Activated CD8-positive, alpha-beta T cell treated with anti-CD3 and anti-CD28 coated beads for 36 hours (primary cell): Measurements from ENCODE around the gene ODAD2. TPM values are rescaled to one million over a fixed set of nuclear protein-coding genes. Genes with fewer than 3 reads are reported as not detected.

ENCODE experiments used
- ATAC-seq: fragments of 200-7000 bp; cut with Tn5 transposase; one replicate; pipeline ENCODE4 v1.10.0; 2021; ENCODE audit warnings: mild to moderate bottlenecking, moderate library complexity
- CTCF ChIA-PET: fragments of 350-600 bp; sonication (Branson Sonifier 250); formaldehyde crosslinking; loops from one replicate; lab custom pipeline; 2021; ENCODE audit warnings: antibody characterized with exemption; lab: Charles Lee
- POLR2A ChIA-PET: fragments of 350-600 bp; sonication (Branson Sonifier 250); formaldehyde crosslinking; loops from one replicate; lab custom pipeline; 2021; ENCODE audit warnings: antibody characterized with exemption; lab: Charles Lee
- DNase-seq: peaks from one replicate; pipeline ENCODE4 v3.0.0-alpha.2; 2020
- H3K27ac Mint-ChIP-seq: one replicate; pipeline ENCODE4 v1.8.0; 2021; ENCODE audit warnings: mild to moderate bottlenecking, mixed read lengths
- H3K27me3 Mint-ChIP-seq: one replicate; pipeline ENCODE4 v1.8.0; 2021; ENCODE audit warnings: mixed read lengths
- H3K36me3 Mint-ChIP-seq: one replicate; pipeline ENCODE4 v1.8.0; 2021; ENCODE audit warnings: low read depth, mixed read lengths
- H3K4me1 Mint-ChIP-seq: one replicate; pipeline ENCODE4 v1.8.0; 2021; ENCODE audit warnings: low read depth, mixed read lengths
- H3K4me3 Mint-ChIP-seq: one replicate; pipeline ENCODE4 v1.8.0; 2021; ENCODE audit warnings: mild to moderate bottlenecking, moderate library complexity, mixed read lengths
- H3K9me3 Mint-ChIP-seq: one replicate; pipeline ENCODE4 v1.8.0; 2021; ENCODE audit warnings: mixed read lengths
- intact Hi-C: fragments of 100-400 bp; cut with micrococcal nuclease; formaldehyde crosslinking; loops from one replicate; pipeline ENCODE4 v1.10.0; 2022
- total RNA-seq, 2 experiments: library from RNA; stranded (reverse); gene quantifications; one replicate each; pipeline ENCODE4 v1.2.3, GENCODE V29; 2021
- TF ChIP-seq, protein P1 (sequence below): fragments of 200-600 bp; IDR thresholded peaks from one replicate; pipeline ENCODE4 v1.8.0; 2022; ENCODE audit warnings: antibody characterized with exemption, mild to moderate bottlenecking

ODAD2 gene
- total RNA-seq, 2 experiments from 2014 or later: 0.40 to 0.88 TPM

GRCh38 chr10:27838361-27838760, 160.5 kb downstream of the ODAD2 start:
- no peak overlapping the region for H3K27ac Mint-ChIP-seq
- intact Hi-C loops: no loop called here
- no peak for DNase-seq
- peaks cover 4% of the 10 kb centered on the region for H3K27me3 Mint-ChIP-seq
- ATAC-seq: no peak
- TF ChIP-seq, protein P1, sequence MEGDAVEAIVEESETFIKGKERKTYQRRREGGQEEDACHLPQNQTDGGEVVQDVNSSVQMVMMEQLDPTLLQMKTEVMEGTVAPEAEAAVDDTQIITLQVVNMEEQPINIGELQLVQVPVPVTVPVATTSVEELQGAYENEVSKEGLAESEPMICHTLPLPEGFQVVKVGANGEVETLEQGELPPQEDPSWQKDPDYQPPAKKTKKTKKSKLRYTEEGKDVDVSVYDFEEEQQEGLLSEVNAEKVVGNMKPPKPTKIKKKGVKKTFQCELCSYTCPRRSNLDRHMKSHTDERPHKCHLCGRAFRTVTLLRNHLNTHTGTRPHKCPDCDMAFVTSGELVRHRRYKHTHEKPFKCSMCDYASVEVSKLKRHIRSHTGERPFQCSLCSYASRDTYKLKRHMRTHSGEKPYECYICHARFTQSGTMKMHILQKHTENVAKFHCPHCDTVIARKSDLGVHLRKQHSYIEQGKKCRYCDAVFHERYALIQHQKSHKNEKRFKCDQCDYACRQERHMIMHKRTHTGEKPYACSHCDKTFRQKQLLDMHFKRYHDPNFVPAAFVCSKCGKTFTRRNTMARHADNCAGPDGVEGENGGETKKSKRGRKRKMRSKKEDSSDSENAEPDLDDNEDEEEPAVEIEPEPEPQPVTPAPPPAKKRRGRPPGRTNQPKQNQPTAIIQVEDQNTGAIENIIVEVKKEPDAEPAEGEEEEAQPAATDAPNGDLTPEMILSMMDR: no peak
- POLR2A ChIA-PET: no interaction called here
- H3K4me1 Mint-ChIP-seq: no peaks in the 10 kb centered on the region
- H3K36me3 Mint-ChIP-seq: no peaks in the 10 kb centered on the region
- no peak overlapping the region for H3K4me3 Mint-ChIP-seq
- CTCF ChIA-PET: no interaction called here
- H3K9me3 Mint-ChIP-seq: no peaks in the 10 kb centered on the region

DNA sequence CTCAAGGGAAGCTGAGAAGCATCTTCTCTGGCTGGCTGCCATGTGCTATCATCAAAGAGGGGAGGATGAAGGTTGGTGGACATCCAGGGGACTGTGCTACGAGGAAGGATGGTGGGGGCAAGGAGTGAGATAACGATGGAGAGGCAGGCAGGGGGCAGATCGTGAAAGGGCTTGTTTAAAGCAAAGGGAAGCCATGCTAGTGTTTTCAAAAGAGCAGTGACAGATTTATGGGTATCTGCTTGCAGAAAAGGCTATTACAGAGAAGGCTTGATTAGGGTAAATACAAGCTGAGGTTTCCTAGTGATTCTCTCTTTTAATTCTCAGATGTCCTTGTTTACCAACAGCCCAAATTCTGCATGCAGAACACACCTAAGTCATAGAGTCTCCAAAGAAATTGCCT, 164.4 kb downstream of the ODAD2 start:
- DNase-seq (no peak), ATAC-seq (no peak)
- Mint-ChIP-seq H3K27me3 (peaks cover 2% of the 10 kb centered on the region), H3K4me3 (no peak overlapping the region), H3K4me1 (no peaks in the 10 kb centered on the region), H3K9me3 (no peaks in the 10 kb centered on the region), H3K36me3 (no peaks in the 10 kb centered on the region), H3K27ac (no peak overlapping the region)
- ChIA-PET POLR2A (no interaction called here), CTCF (interaction anchor here (0.6 kb wide), 1 partner anchor 256 kb away, joined by 4 read pairs; no protein-coding TSS in a partner anchor)
- TF ChIP-seq, protein P1: no peak
- intact Hi-C loops: no loop called here

DNA sequence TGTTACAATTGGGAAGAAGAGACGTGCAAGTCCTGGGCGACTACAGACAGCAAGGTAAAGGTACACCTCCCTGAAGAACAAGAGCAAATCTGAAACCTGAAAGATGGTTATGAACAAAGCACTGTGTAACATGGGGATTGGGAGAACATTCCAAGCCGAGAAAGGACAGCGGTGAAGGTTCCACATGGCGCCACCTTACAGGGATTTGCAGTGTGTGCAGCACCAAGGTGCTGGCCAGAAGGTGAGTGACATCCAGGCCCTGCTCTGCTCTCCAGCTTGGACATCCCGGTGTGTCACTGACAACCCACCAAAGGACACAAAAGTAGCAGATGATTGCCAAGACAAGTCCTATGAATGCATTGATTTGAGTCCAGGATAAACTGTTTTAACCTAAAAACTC, 165.1 kb downstream of the ODAD2 start:
- no peaks in the 10 kb centered on the region for H3K36me3 Mint-ChIP-seq
- POLR2A ChIA-PET: no interaction called here
- H3K4me1 Mint-ChIP-seq: no peaks in the 10 kb centered on the region
- ATAC-seq: no peak
- intact Hi-C loops: no loop called here
- DNase-seq: no peak
- no peak overlapping the region for H3K27ac Mint-ChIP-seq
- no peak overlapping the region for H3K4me3 Mint-ChIP-seq
- CTCF ChIA-PET: no interaction called here
- TF ChIP-seq, protein P1: no peak
- peaks cover 2% of the 10 kb centered on the region for H3K27me3 Mint-ChIP-seq
- no peaks in the 10 kb centered on the region for H3K9me3 Mint-ChIP-seq

- no peaks in the 10 kb centered on the region for H3K36me3 Mint-ChIP-seq
- TF ChIP-seq, protein P1: no peak
- no peak overlapping the region for H3K4me3 Mint-ChIP-seq
- intact Hi-C loops: no loop called here
- CTCF ChIA-PET: no interaction called here
- H3K4me1 Mint-ChIP-seq: no peaks in the 10 kb centered on the region
- POLR2A ChIA-PET: no interaction called here
- no peak overlapping the region for H3K27ac Mint-ChIP-seq
- no peak for ATAC-seq
- no peak for DNase-seq
- peaks cover 2% of the 10 kb centered on the region for H3K27me3 Mint-ChIP-seq
- H3K9me3 Mint-ChIP-seq: no peaks in the 10 kb centered on the region
Measured at GRCh38 chr10:27832826-27833225, 166.1 kb downstream of the ODAD2 start.

GRCh38 chr10:27826369-27826768, 172.5 kb downstream of the ODAD2 start:
- no peaks in the 10 kb centered on the region for H3K4me1 Mint-ChIP-seq
- no peak for ATAC-seq
- POLR2A ChIA-PET: no interaction called here
- TF ChIP-seq, protein P1: no peak
- no peak overlapping the region for H3K27ac Mint-ChIP-seq
- no peak overlapping the region for H3K4me3 Mint-ChIP-seq
- peaks cover 7% of the 10 kb centered on the region for H3K27me3 Mint-ChIP-seq
- H3K36me3 Mint-ChIP-seq: no peaks in the 10 kb centered on the region
- intact Hi-C loops: no loop called here
- no peak for DNase-seq
- CTCF ChIA-PET: no interaction called here
- no peaks in the 10 kb centered on the region for H3K9me3 Mint-ChIP-seq
